Ovary (tissue), 9 donors: Measurements from ENCODE around the gene APOBR. TPM values are rescaled to one million over a fixed set of nuclear protein-coding genes. Genes with fewer than 3 reads are reported as not detected.
A peak's percentile ranks its signal among the peaks of the same experiment; 100 is the strongest.
"Not testable (repeated sequence)": the region's sequence is repeated elsewhere in the genome, so short reads cannot be mapped to it uniquely, and the experiment has no call there.

ENCODE experiments used
- DNase-seq, 5 donors: peaks; one replicate each; pipeline ENCODE4 v3.0.0-alpha.2; 2019 to 2020
- H3K27ac ChIP-seq, 2 donors: fragments of 200-600 bp; one replicate each; pipeline versions ENCODE4 v1.5.1 to v1.8.0; 2019 to 2022
- H3K27me3 ChIP-seq: fragments of 200-600 bp; one replicate; pipeline ENCODE4 v1.8.0; 2022
- H3K36me3 ChIP-seq: fragments of 200-600 bp; sonication (generic); one replicate; pipeline ENCODE4 v1.5.1; 2019
- H3K4me1 ChIP-seq: one replicate; pipeline ENCODE4 v1.8.1; 2013; ENCODE audit warnings: mild to moderate bottlenecking, moderate library complexity; ENCODE audit not compliant: insufficient read depth
- H3K4me3 ChIP-seq: fragments of 200-600 bp; sonication (generic); one replicate; pipeline ENCODE4 v1.5.1; 2017
- H3K9me3 ChIP-seq, 2 donors: fragments of 200-600 bp in 1 of 2; sonication (generic) in 1 of 2; one replicate each; pipeline versions ENCODE4 v1.5.1 to v1.8.1; 2013 to 2019; ENCODE audit warnings: mild to moderate bottlenecking in 1 of 2, moderate library complexity in 1 of 2
- EP300 ChIP-seq: sonication (generic); formaldehyde crosslinking; IDR thresholded peaks from one replicate; pipeline ENCODE4 v1.6.1; 2017; ENCODE audit warnings: antibody characterized with exemption
- POLR2A ChIP-seq: fragments of 450-650 bp; IDR thresholded peaks from one replicate; pipeline ENCODE4 v1.6.1; 2017; ENCODE audit warnings: antibody characterized with exemption, mild to moderate bottlenecking, moderate library complexity
- WGBS, 3 donors: extraction: QIAGEN DNeasy Blood & Tissue Kit in 1 of 3; methylation state at CpG; one replicate each; pipeline versions ENCODE4 v1.1.5 to v1.1.7; 2013 to 2017; 5-methylcytosine and 5-hydroxymethylcytosine counted together
- intact Hi-C, 4 donors: fragments of 100-400 bp; cut with DNase I; formaldehyde crosslinking; loops; one replicate each; pipeline versions ENCODE4 v1.11.0 to v1.15.1; 2022 to 2023
- polyA plus RNA-seq, 2 donors: library from polyadenylated mRNA; stranded (reverse); fragments of 200-250 nt in 1 of 2; fragments of 350-450 nt in 1 of 2; fragmentation: Illumina TruSeq in 1 of 2; extraction: RNeasy Lipid Tissue Mini Kit (QIAGEN cat#74804) in 1 of 2; gene quantifications; one replicate each; pipeline ENCODE4 v1.2.3, GENCODE V29; 2013 to 2014
- total RNA-seq, 7 donors: library from RNA; depleted of rRNA in 2 of 7; stranded (reverse); fragments of >200 nt in 2 of 7; fragmentation: NEBNext Ultra II Directional in 3 of 7; extraction: Animal tissue kit (Norgen Biotek cat#: 25700) in 3 of 7; gene quantifications; one replicate each; pipeline versions ENCODE4 v1.1.0 to v1.2.4, GENCODE V29; 2016 to 2023
- TF ChIP-seq, protein P1 (sequence below), 3 donors: fragments of 450-650 bp in 2 of 3; fragments of 200-600 bp in 1 of 3; IDR thresholded peaks; one replicate each; pipeline versions ENCODE4 v1.5.1 to v1.8.0; 2016 to 2022; ENCODE audit warnings: antibody characterized with exemption in 3 of 3, mild to moderate bottlenecking in 1 of 3
- donor health status: DM: no; HTN: no; CAD: no; lungs with moderate emphysema.
- donor health status: DM: no; HTN: no; CAD: no.
- donor health status: Bipolar disorder and iron deficiency.
- donor health status: DM: yes; HTN: yes; CAD: no.
- donor health status: DM: no; HTN: no; CAD: no.
- donor health status: DM: yes; HTN: yes; CAD: no.

The APOBR gene
- total and polyA plus RNA-seq, 9 donors = 0.18 to 1.4 (median 0.48) TPM

DNA sequence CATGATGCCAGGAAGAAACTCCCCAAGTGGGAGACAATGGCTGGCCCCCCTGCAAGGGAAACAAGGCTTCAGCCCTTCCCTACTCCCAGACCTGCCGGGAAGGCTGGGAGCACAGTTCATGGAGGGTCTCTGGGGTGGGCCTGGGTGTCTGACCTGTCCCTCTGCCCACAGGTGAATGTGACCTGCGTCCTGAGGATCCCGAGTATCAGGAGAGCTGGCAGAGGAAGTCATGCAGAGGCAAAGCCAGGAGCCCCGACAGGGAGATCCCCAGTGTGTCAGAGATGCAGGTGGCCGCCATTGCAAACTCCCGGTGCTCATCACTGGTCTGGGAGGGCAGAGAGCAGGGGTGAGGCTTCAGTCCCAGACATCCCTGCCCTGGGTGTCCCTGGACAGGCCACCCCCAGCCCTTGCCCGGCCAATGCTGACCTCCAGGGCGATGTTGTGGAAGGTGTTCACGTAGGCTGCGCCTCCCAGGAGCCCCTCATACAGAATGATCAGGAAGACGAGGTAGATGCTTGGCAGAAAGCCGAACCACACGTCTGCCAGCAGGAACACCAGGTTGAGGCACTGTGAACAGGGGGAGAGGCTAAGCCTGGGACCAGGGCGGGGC, 17.0 kb upstream of the APOBR start:
- H3K4me1 ChIP-seq = no peaks in the 10 kb centered on the region
- H3K36me3 ChIP-seq = no peaks in the 10 kb centered on the region
- no peak overlapping the region for H3K4me3 ChIP-seq
- no peak overlapping the region for H3K27ac ChIP-seq
- H3K27me3 ChIP-seq = no peaks in the 10 kb centered on the region
- no peaks in the 10 kb centered on the region for H3K9me3 ChIP-seq
- DNase-seq = no peak
- intact Hi-C loops = no loop called here
- 81 to 91% (median 87%) methylated on average over 14 of the region's 14 CpGs for WGBS, 3 donors
- TF ChIP-seq, protein P1, sequence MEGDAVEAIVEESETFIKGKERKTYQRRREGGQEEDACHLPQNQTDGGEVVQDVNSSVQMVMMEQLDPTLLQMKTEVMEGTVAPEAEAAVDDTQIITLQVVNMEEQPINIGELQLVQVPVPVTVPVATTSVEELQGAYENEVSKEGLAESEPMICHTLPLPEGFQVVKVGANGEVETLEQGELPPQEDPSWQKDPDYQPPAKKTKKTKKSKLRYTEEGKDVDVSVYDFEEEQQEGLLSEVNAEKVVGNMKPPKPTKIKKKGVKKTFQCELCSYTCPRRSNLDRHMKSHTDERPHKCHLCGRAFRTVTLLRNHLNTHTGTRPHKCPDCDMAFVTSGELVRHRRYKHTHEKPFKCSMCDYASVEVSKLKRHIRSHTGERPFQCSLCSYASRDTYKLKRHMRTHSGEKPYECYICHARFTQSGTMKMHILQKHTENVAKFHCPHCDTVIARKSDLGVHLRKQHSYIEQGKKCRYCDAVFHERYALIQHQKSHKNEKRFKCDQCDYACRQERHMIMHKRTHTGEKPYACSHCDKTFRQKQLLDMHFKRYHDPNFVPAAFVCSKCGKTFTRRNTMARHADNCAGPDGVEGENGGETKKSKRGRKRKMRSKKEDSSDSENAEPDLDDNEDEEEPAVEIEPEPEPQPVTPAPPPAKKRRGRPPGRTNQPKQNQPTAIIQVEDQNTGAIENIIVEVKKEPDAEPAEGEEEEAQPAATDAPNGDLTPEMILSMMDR (IDR thresholded peaks at IDR 0.05) = no peak
- no peak for TF ChIP-seq EP300
- TF ChIP-seq POLR2A = no peak

DNA sequence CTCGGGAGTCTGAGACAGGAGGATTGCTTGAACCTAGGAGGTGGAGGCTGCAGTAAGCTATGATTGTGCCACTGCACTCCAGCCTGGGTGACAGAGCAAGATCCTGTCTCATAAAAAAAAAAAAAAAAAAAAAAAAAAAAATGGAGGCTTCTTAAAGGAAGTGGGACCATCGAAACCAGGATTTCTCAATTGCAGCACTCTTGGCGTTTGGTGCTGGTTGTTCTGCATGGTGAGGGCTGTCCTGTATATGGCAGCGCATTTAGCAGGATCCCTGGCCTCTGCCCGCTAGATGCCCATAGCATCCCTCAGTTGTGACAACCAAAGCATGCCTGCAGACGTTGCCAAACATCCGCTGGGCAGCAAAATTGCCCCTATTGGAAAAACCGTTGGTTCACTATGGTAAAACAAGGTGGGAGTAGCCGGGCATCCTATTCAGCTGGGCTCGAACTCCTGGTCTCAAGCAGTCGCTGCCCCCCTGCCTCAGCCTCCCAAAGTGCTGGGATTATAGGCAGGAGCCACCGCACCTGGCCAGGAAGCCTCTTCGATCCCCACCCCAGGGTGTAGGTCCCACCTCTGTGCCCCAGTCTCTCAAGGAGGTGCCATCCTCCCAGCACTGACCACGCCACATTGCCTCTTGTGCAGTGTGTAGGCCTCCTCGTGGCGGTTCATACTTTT, 15.8 kb upstream of the APOBR start:
- TF ChIP-seq EP300 (no peak), POLR2A (no peak)
- TF ChIP-seq, protein P1 (IDR thresholded peaks at IDR 0.05) = no peak
- Histone ChIP-seq H3K4me3 (no peak overlapping the region), H3K9me3 (no peaks in the 10 kb centered on the region), H3K27me3 (no peaks in the 10 kb centered on the region), H3K27ac (no peak overlapping the region), H3K36me3 (no peaks in the 10 kb centered on the region), H3K4me1 (no peaks in the 10 kb centered on the region)
- intact Hi-C loops = no loop called here
- 93 to 94% (median 93%) methylated on average over 16 of the region's 16 CpGs for WGBS, 3 donors
- no peak for DNase-seq

DNA sequence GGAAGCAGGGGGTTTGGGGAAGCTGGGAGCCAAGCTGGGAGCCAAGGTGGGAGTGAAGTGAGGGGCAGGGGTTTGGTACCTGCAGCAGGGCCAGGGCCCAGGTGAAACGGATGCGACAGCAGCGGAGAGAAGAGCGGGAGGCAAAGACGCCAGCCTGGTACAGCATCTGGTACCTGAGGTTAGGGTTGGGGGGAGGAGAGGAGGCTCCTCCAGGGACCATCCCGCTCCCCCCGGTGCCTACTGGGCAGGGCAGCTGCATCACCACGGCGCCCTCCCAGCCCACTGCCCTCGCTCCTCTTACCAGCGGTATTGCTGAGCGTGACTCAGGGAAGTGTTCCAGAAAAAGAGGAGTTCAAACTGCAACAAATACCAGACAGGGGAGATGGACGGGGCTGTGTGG, 12.4 kb upstream of the APOBR start:
- TF ChIP-seq EP300 = no peak
- no peak for TF ChIP-seq POLR2A
- TF ChIP-seq, protein P1 (IDR thresholded peaks at IDR 0.05) = no peak
- DNase-seq = no peak
- no peaks in the 10 kb centered on the region for H3K9me3 ChIP-seq
- H3K4me3 ChIP-seq = no peak overlapping the region
- intact Hi-C loops = no loop called here
- H3K27ac ChIP-seq = no peak overlapping the region
- WGBS, 3 donors = 91 to 93% (median 92%) methylated on average over 13 of the region's 13 CpGs
- no peaks in the 10 kb centered on the region for H3K4me1 ChIP-seq
- H3K27me3 ChIP-seq = no peaks in the 10 kb centered on the region
- no peaks in the 10 kb centered on the region for H3K36me3 ChIP-seq

DNA sequence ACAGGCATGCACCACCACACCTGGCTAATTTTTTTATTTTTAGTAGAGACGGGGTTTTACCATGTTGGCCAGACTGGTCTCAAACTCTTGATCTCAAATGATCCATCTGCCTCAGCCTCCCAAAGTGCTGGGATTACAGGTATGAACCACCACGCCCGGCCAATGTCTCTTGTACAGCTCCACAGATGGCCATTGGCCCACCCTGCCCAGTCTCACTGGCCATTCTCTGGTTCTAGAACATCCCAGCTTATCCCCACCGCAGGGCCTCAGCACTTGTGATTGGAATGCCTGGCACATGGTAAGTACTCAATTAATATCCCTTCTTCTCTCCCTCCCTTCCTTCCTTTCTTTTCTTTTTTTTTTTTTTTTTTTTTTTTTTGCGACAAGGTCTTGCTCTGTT, 11.1 kb upstream of the APOBR start:
- WGBS, 3 donors = 92 to 94% (median 94%) methylated on average over 5 of the region's 5 CpGs
- peak in 1 of 5 donors; percentile 3 for DNase-seq
- H3K4me1 ChIP-seq, H3K36me3 ChIP-seq, intact Hi-C loops, H3K4me3 ChIP-seq, H3K27me3 ChIP-seq, H3K9me3 ChIP-seq, H3K27ac ChIP-seq: not testable (repeated sequence)

DNA sequence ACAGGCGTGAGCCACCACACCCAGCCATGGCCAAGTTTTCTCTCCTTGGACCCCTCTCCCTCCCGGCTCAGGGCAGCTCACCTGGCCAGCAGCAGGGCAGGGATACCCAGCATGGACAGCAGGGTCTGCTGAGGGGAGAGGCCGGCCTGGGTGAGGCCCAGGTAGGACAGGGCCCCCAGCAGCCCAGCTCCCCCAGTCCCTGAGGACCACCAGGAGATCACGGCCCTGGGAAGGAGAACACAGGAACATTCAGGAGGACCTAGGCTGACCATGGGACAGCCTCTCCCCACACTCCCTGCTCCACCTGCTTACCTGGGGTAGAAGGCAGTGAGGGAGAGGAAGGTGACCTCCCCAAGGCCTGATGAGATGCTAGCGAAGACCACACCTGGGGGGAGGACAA, 8.2 kb upstream of the APOBR start:
- intact Hi-C loops = no loop called here
- Histone ChIP-seq H3K4me3 (no peak overlapping the region), H3K36me3 (no peaks in the 10 kb centered on the region), H3K27ac (no peak overlapping the region), H3K27me3 (no peaks in the 10 kb centered on the region), H3K4me1 (peaks cover 2% of the 10 kb centered on the region), H3K9me3 (no peaks in the 10 kb centered on the region)
- TF ChIP-seq EP300 = no peak
- TF ChIP-seq, protein P1 (IDR thresholded peaks at IDR 0.05) = no peak
- no peak for TF ChIP-seq POLR2A
- WGBS, 3 donors = 93 to 97% (median 96%) methylated on average over 5 of the region's 5 CpGs
- DNase-seq = no peak
